ENCODE measurements around the gene C11orf54. TPM values are rescaled to one million over a fixed set of nuclear protein-coding genes. Genes with fewer than 3 reads are reported as not detected.

C11orf54 gene
- total RNA-seq, 1 donor from 2014 or later: 33.2 TPM

DNA sequence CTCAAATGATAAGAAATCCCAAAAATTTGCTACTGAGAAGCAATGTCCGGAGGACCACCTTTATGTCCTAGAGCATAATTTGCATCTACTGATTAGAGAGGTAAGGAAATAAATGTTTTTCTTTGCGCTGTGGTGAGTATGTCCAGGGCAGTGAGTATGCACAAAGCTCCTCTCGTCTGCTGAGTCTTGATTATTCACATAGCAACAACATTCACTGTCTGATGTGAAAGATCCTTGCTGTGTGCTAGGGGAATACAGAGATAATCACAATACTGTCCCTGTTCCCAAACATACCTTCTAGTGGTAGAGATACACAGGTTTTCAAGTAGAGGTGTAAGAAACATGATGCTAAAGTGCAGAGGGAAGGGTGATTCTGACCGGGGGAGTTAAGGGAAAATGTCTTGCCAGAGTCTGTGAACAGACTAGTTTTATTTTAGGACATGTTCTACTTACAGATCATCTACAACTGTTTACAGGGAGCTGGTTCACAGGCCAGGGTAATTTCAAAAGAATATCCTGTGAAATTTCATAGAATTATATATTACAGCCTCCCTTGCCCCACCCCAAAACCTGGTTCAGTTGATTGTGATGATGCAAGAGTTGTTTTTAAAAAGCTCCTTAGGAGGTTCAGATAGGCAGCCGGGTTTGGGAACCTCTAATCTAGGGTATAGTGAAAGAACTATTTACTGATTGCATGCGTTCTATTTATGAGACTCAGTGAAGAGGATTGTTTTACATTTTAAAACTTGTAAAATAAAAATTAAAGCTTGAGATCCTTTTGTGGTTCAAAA lies 55.2 kb downstream of the C11orf54 start:
- TF ChIP-seq, protein P1, sequence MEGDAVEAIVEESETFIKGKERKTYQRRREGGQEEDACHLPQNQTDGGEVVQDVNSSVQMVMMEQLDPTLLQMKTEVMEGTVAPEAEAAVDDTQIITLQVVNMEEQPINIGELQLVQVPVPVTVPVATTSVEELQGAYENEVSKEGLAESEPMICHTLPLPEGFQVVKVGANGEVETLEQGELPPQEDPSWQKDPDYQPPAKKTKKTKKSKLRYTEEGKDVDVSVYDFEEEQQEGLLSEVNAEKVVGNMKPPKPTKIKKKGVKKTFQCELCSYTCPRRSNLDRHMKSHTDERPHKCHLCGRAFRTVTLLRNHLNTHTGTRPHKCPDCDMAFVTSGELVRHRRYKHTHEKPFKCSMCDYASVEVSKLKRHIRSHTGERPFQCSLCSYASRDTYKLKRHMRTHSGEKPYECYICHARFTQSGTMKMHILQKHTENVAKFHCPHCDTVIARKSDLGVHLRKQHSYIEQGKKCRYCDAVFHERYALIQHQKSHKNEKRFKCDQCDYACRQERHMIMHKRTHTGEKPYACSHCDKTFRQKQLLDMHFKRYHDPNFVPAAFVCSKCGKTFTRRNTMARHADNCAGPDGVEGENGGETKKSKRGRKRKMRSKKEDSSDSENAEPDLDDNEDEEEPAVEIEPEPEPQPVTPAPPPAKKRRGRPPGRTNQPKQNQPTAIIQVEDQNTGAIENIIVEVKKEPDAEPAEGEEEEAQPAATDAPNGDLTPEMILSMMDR (IDR thresholded peaks at IDR 0.05; ENCODE audit: insufficient read depth, low read length, poor library complexity, severe bottlenecking): no peak
- H3K36me3 ChIP-seq (ENCODE audit: control insufficient read depth, insufficient read depth, low read length): peaks cover 4% of the 10 kb centered on the region
- H3K27me3 ChIP-seq (ENCODE audit: control insufficient read depth, insufficient read depth, low read length): no peaks in the 10 kb centered on the region
- DNase-seq (ENCODE audit: low read depth): no peak
- H3K4me3 ChIP-seq (ENCODE audit: low read depth, low read length): no peak overlapping the region

DNA sequence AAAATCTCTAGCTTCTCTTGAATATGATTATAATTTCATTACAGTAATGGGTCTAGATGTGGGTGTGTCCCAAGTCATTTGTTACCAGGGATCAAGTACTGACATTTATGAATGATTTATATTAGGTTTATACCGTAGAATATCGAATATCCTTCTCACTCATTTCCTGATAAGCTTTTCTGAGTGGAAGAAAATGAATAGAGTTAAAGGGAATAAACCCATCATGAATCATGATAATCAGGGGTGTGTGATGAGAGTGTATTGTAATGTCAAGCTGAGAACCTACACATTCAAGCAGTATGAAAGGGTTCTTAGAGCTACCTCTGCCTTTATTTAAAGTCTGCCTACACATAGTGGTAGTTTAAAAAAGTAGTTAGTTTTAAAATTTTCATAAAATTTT lies 59.9 kb downstream of the C11orf54 start:
- no peak for DNase-seq (ENCODE audit: low read depth)
- Histone ChIP-seq H3K27me3 (ENCODE audit: control insufficient read depth, insufficient read depth, low read length) (no peaks in the 10 kb centered on the region), H3K36me3 (ENCODE audit: control insufficient read depth, insufficient read depth, low read length) (peaks cover 3% of the 10 kb centered on the region), H3K4me3 (ENCODE audit: low read depth, low read length) (no peak overlapping the region)
- TF ChIP-seq, protein P1 (IDR thresholded peaks at IDR 0.05; ENCODE audit: insufficient read depth, low read length, poor library complexity, severe bottlenecking): no peak

DNA sequence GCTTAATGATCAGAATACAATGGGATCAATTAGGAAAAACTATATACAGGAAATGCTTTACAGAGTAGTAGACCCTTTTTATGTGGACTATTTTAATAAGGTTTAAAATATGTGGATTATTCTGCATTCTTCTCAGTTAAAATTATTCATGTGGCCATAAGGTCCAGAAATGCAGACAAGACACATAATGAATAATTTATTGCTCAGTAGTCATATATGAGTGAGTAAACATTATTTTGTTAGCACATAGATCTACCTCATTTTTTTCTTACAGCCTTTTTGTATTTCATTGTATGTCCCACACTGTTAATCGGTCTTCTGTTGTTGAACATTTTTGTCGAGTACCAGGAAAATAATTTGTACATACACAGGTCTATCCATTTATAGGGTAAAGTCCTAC lies 63.4 kb downstream of the C11orf54 start:
- TF ChIP-seq, protein P1 (IDR thresholded peaks at IDR 0.05; ENCODE audit: insufficient read depth, low read length, poor library complexity, severe bottlenecking): no peak
- H3K4me3 ChIP-seq (ENCODE audit: low read depth, low read length): no peak overlapping the region
- no peaks in the 10 kb centered on the region for H3K27me3 ChIP-seq (ENCODE audit: control insufficient read depth, insufficient read depth, low read length)
- H3K36me3 ChIP-seq (ENCODE audit: control insufficient read depth, insufficient read depth, low read length): peaks cover 2% of the 10 kb centered on the region
- DNase-seq (ENCODE audit: low read depth): no peak

DNA sequence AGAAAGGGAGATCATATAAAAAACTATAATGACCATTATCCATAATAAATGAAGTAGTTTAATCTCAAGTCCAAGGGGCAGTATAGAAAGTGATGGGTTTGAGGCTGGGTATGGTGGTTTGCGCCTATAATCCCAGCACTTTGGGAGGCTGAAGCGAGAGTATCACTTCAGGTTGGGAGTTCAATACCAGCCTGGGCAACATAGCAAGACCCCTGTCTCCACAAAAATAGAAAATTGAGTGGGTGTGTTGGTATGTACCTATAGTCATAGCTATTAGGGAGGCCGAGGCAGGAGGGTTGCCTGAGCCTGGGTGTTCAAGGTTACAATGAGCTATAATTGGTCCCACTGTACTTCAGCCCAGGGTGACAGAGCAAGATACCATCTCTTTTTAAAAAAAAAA lies 66.5 kb downstream of the C11orf54 start:
- no peak overlapping the region for H3K4me3 ChIP-seq (ENCODE audit: low read depth, low read length)
- H3K27me3 ChIP-seq (ENCODE audit: control insufficient read depth, insufficient read depth, low read length): no peaks in the 10 kb centered on the region
- DNase-seq (ENCODE audit: low read depth): no peak
- H3K36me3 ChIP-seq (ENCODE audit: control insufficient read depth, insufficient read depth, low read length): peaks cover 2% of the 10 kb centered on the region
- TF ChIP-seq, protein P1 (IDR thresholded peaks at IDR 0.05; ENCODE audit: insufficient read depth, low read length, poor library complexity, severe bottlenecking): no peak

DNA sequence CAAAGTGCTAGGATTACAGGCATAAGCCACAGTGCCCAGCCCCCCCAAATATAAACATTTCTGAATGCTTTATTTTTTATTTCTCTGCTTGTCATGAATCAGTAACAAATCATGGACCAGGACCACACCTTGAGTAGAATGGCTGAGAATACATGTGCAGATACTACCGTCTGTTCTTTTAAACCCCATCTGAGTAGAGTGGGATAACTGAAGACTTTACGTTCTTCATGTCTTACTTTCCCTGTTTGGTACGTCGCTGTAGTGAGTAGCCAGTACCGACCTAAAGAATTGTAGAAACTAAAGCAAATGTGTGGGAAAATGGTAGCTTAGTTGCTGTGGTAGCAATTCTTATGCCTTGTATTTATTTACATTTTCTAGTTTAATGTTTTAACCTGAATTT lies 72.5 kb downstream of the C11orf54 start:
- TF ChIP-seq, protein P1 (IDR thresholded peaks at IDR 0.05; ENCODE audit: insufficient read depth, low read length, poor library complexity, severe bottlenecking): no peak
- Histone ChIP-seq H3K27me3 (ENCODE audit: control insufficient read depth, insufficient read depth, low read length) (no peaks in the 10 kb centered on the region), H3K36me3 (ENCODE audit: control insufficient read depth, insufficient read depth, low read length) (peaks cover 1% of the 10 kb centered on the region), H3K4me3 (ENCODE audit: low read depth, low read length) (no peak overlapping the region)
- DNase-seq (ENCODE audit: low read depth): no peak

Other genes starting within 250 kb of the C11orf54 start
- 12.7 and 20.8 TPM in 2 replicates for gene SMCO4, start 198.3 kb upstream of the C11orf54 start, total RNA-seq
- gene CEP295, start 80.0 kb upstream of the C11orf54 start, total RNA-seq: 10.1 and 14.0 TPM in 2 replicates
- gene TAF1D, start 177 bp upstream of the C11orf54 start, total RNA-seq: 125 and 142 TPM in 2 replicates
- 48.4 and 51.4 TPM in 2 replicates for gene MED17, start 42.6 kb downstream of the C11orf54 start, total RNA-seq
- gene VSTM5, start 108.9 kb downstream of the C11orf54 start, total RNA-seq: 0.27 and 0.29 TPM in 2 replicates

Data from kidney epithelial cell (primary cell).